ENCODE data around the gene ZDHHC12. TPM values are rescaled to one million over a fixed set of nuclear protein-coding genes. Genes with fewer than 3 reads are reported as not detected.

ZDHHC12 gene
- total RNA-seq, 1 donor from 2014 or later, result 33.7 TPM

GRCh38 chr9:128689293-128689774, 34.6 kb downstream of the ZDHHC12 start:
- no peak for DNase-seq (ENCODE audit: low spot score, unreplicated experiment)
- peak overlapping the region; percentile 60 for H3K4me3 Mint-ChIP-seq (ENCODE audit: low read depth)

GRCh38 chr9:128688501-128689292, 35.2 kb downstream of the ZDHHC12 start, which contains the start of gene SET:
Gene SET, plus strand, starts transcription at chr9:128689222. Its CDS starts 361 bp downstream, at chr9:128689583.
- Mint-ChIP-seq H3K27me3 (no peaks in the 10 kb centered on the region), H3K36me3 (ENCODE audit: insufficient read depth) (peaks cover 20% of the 10 kb centered on the region), H3K27ac (peak within 1 kb of the TSS; percentile 95), H3K4me1 (ENCODE audit: low read depth) (peaks cover 40% of the 10 kb centered on the region), H3K4me3 (ENCODE audit: low read depth) (peak within 1 kb of the TSS; percentile 99), H3K9me3 (ENCODE audit: low read depth) (no peaks in the 10 kb centered on the region)
- no peak for TF ChIP-seq CTCF (IDR thresholded peaks at IDR 0.05; ENCODE audit: unreplicated experiment)
- peak; percentile 94 for DNase-seq (ENCODE audit: low spot score, unreplicated experiment)

More at GRCh38 chr9:128689293-128689774, 34.6 kb downstream of the ZDHHC12 start:
- no peak for TF ChIP-seq CTCF (IDR thresholded peaks at IDR 0.05; ENCODE audit: unreplicated experiment)
- H3K9me3 Mint-ChIP-seq (ENCODE audit: low read depth), result no peaks in the 10 kb centered on the region
- no peak overlapping the region for H3K27ac Mint-ChIP-seq
- no peaks in the 10 kb centered on the region for H3K27me3 Mint-ChIP-seq
- H3K4me1 Mint-ChIP-seq (ENCODE audit: low read depth), result peaks cover 37% of the 10 kb centered on the region
- peaks cover 22% of the 10 kb centered on the region for H3K36me3 Mint-ChIP-seq (ENCODE audit: insufficient read depth)

GRCh38 chr9:128687453-128687852, 36.5 kb downstream of the ZDHHC12 start:
- no peak for DNase-seq (ENCODE audit: low spot score, unreplicated experiment)
- peaks cover 14% of the 10 kb centered on the region for H3K36me3 Mint-ChIP-seq (ENCODE audit: insufficient read depth)
- TF ChIP-seq CTCF (IDR thresholded peaks at IDR 0.05; ENCODE audit: unreplicated experiment), result no peak

GRCh38 chr9:128685636-128686489, 38.1 kb downstream of the ZDHHC12 start:
- no peaks in the 10 kb centered on the region for H3K27me3 Mint-ChIP-seq
- H3K4me1 Mint-ChIP-seq (ENCODE audit: low read depth), result peaks cover 35% of the 10 kb centered on the region
- H3K36me3 Mint-ChIP-seq (ENCODE audit: insufficient read depth), result peaks cover 4% of the 10 kb centered on the region
- peak overlapping the region; percentile 81 for H3K27ac Mint-ChIP-seq
- H3K9me3 Mint-ChIP-seq (ENCODE audit: low read depth), result no peaks in the 10 kb centered on the region
- TF ChIP-seq CTCF (IDR thresholded peaks at IDR 0.05; ENCODE audit: unreplicated experiment), result no peak
- H3K4me3 Mint-ChIP-seq (ENCODE audit: low read depth), result peak overlapping the region; percentile 39
- DNase-seq (ENCODE audit: low spot score, unreplicated experiment), result no peak

More at GRCh38 chr9:128687453-128687852, 36.5 kb downstream of the ZDHHC12 start:
- H3K27me3 Mint-ChIP-seq, result no peaks in the 10 kb centered on the region
- peaks cover 45% of the 10 kb centered on the region for H3K4me1 Mint-ChIP-seq (ENCODE audit: low read depth)
- peak overlapping the region; percentile 21 for H3K4me3 Mint-ChIP-seq (ENCODE audit: low read depth)
- no peak overlapping the region for H3K27ac Mint-ChIP-seq
- H3K9me3 Mint-ChIP-seq (ENCODE audit: low read depth), result no peaks in the 10 kb centered on the region

All from progenitor cell of endocrine pancreas (in vitro differentiated cells).